WTC11 (cell line): ENCODE results near the gene PEX16. TPM values are rescaled to one million over a fixed set of nuclear protein-coding genes. Genes with fewer than 3 reads are reported as not detected.

Source experiments
- ATAC-seq: fragments of 200-7000 bp; cut with Tn5 transposase; 2 replicates; pipeline ENCODE4 v1.10.0; 2021; ENCODE audit warnings: mild to moderate bottlenecking, moderate library complexity
- CTCF ChIA-PET: fragments of 300-600 bp; sonication (Branson Sonifier 250); formaldehyde crosslinking; loops from one replicate; lab custom pipeline; 2021; ENCODE audit warnings: antibody characterized with exemption; lab: Charles Lee
- POLR2A ChIA-PET: fragments of 350-600 bp; sonication (Branson Sonifier 250); formaldehyde crosslinking; loops from one replicate; lab custom pipeline; 2021; ENCODE audit warnings: antibody characterized with exemption; lab: Charles Lee
- DNase-seq: peaks from one replicate; pipeline ENCODE4 v3.0.0; 2021; ENCODE audit warnings: low spot score
- H3K27ac Mint-ChIP-seq: 2 replicates; pipeline ENCODE4 v1.8.0; 2021; ENCODE audit warnings: mixed read lengths
- H3K27me3 Mint-ChIP-seq: 2 replicates; pipeline ENCODE4 v1.8.0; 2021; ENCODE audit warnings: low read depth, mild to moderate bottlenecking, moderate library complexity, mixed read lengths
- H3K36me3 Mint-ChIP-seq: 2 replicates; pipeline ENCODE4 v1.8.0; 2021; ENCODE audit warnings: mixed read lengths
- H3K4me1 Mint-ChIP-seq: 2 replicates; pipeline ENCODE4 v1.8.0; 2022; ENCODE audit warnings: mixed read lengths
- H3K4me3 Mint-ChIP-seq: 2 replicates; pipeline ENCODE4 v1.8.0; 2021; ENCODE audit warnings: mild to moderate bottlenecking, moderate library complexity, mixed read lengths
- H3K9me3 Mint-ChIP-seq: 2 replicates; pipeline ENCODE4 v1.8.0; 2021; ENCODE audit warnings: mixed read lengths
- AFF4 ChIP-seq: sonication (generic); formaldehyde crosslinking; IDR thresholded peaks from 2 replicates; pipeline ENCODE4 v1.8.1; 2023; ENCODE audit warnings: mild to moderate bottlenecking, missing genetic modification reagents, borderline replicate concordance
- ARID4B ChIP-seq: sonication (generic); formaldehyde crosslinking; IDR thresholded peaks from 2 replicates; pipeline ENCODE4 v1.8.0; 2023; ENCODE audit warnings: missing genetic modification reagents, mild to moderate bottlenecking, borderline replicate concordance
- CDX4 ChIP-seq: fragments of 250-450 bp; sonication (Bioruptor Pico); IDR thresholded peaks from 2 replicates; pipeline ENCODE4 v1.9.0; 2021; ENCODE audit warnings: moderate library complexity, mild to moderate bottlenecking, inconsistent platforms, borderline replicate concordance
- CTCF ChIP-seq: fragments of 200-600 bp; IDR thresholded peaks from 2 replicates; pipeline ENCODE4 v1.8.0; 2022; ENCODE audit warnings: antibody characterized with exemption
- ELF4 ChIP-seq: sonication (generic); formaldehyde crosslinking; IDR thresholded peaks from 2 replicates; pipeline ENCODE4 v1.8.1; 2022; ENCODE audit warnings: low read depth, mild to moderate bottlenecking, moderate library complexity, missing genetic modification reagents
- FOXK1 ChIP-seq: sonication (generic); formaldehyde crosslinking; IDR thresholded peaks from 2 replicates; pipeline ENCODE4 v1.8.0; 2022; ENCODE audit warnings: mild to moderate bottlenecking, moderate library complexity, missing genetic modification reagents
- JUN ChIP-seq: sonication (generic); formaldehyde crosslinking; IDR thresholded peaks from 2 replicates; pipeline ENCODE4 v1.8.0; 2023; ENCODE audit warnings: mild to moderate bottlenecking, missing genetic modification reagents
- MAX ChIP-seq: sonication (generic); formaldehyde crosslinking; IDR thresholded peaks from 2 replicates; pipeline ENCODE4 v1.8.0; 2022; ENCODE audit warnings: mild to moderate bottlenecking, missing genetic modification reagents
- NFYB ChIP-seq: sonication (generic); formaldehyde crosslinking; conservative IDR thresholded peaks from 2 replicates; pipeline ENCODE4 v1.8.0; 2022; ENCODE audit warnings: low read depth, missing genetic modification reagents
- NR2C2 ChIP-seq: sonication (generic); formaldehyde crosslinking; IDR thresholded peaks from 2 replicates; pipeline ENCODE4 v1.8.0; 2022; ENCODE audit warnings: mild to moderate bottlenecking, missing genetic modification reagents
- SMAD4 ChIP-seq: sonication (generic); formaldehyde crosslinking; IDR thresholded peaks from 2 replicates; pipeline ENCODE4 v1.8.0; 2022; ENCODE audit warnings: mild to moderate bottlenecking, missing genetic modification reagents
- TCF7 ChIP-seq: sonication (generic); formaldehyde crosslinking; IDR thresholded peaks from 2 replicates; pipeline ENCODE4 v1.8.0; 2022; ENCODE audit warnings: mild to moderate bottlenecking, low read depth, missing genetic modification reagents, moderate library complexity
- ZBTB21 ChIP-seq: sonication (generic); formaldehyde crosslinking; IDR thresholded peaks from 2 replicates; pipeline ENCODE4 v1.8.1; 2023; ENCODE audit warnings: mild to moderate bottlenecking, missing genetic modification reagents, borderline replicate concordance
- ZNF219 ChIP-seq: sonication (generic); formaldehyde crosslinking; IDR thresholded peaks from 2 replicates; pipeline ENCODE4 v1.8.0; 2023; ENCODE audit warnings: missing genetic modification reagents, mild to moderate bottlenecking, borderline replicate concordance
- ZNF425 ChIP-seq: fragments of 250-450 bp; sonication (Bioruptor Pico); conservative IDR thresholded peaks from 2 replicates; pipeline ENCODE4 v1.9.0; 2021; ENCODE audit warnings: mild to moderate bottlenecking
- ZNF512 ChIP-seq: sonication (generic); formaldehyde crosslinking; IDR thresholded peaks from 2 replicates; pipeline ENCODE4 v1.8.1; 2022; ENCODE audit warnings: missing genetic modification reagents, borderline replicate concordance
- ZNF671 ChIP-seq: fragments of 250-450 bp; sonication (Bioruptor Pico); IDR thresholded peaks from 2 replicates; pipeline ENCODE4 v1.8.0; 2021; ENCODE audit warnings: mild to moderate bottlenecking
- total RNA-seq: library from RNA; stranded (reverse); gene quantifications from 3 replicates; pipeline ENCODE4 v1.2.3, GENCODE V29; 2021
- TF ChIP-seq, protein P1 (sequence below): sonication (generic); formaldehyde crosslinking; IDR thresholded peaks from 2 replicates; pipeline ENCODE4 v1.8.0; 2023; ENCODE audit warnings: missing genetic modification reagents

PEX16 gene
- total RNA-seq, 1 experiment from 2014 or later = 39.3 TPM

GRCh38 chr11:45899086-45899447, 18.6 kb downstream of the PEX16 start:
- ChIA-PET POLR2A (interaction anchor here (0.8 to 1.2 kb wide), 3 partner anchors 18 to 23 kb away, joined by 3 to 6 read pairs (median 6); partner anchors contain the start of genes LARGE2 and PEX16), CTCF (interaction anchor here (1.0 to 4.3 kb wide), 10 partner anchors 11 to 108 kb away, joined by 3 to 33 read pairs (median 3); partner anchors contain the start of genes LARGE2 and PEX16)
- H3K4me3 Mint-ChIP-seq = peak overlapping the region; percentile 61
- TF ChIP-seq ZNF219 (CRISPR knock-in tag) = no peak
- TF ChIP-seq ELF4 (CRISPR knock-in tag) = no peak
- TF ChIP-seq CDX4 (CRISPR knock-in tag) = no peak
- TF ChIP-seq NFYB (CRISPR knock-in tag) = no peak
- TF ChIP-seq CTCF = no peak
- TF ChIP-seq ZNF512 (CRISPR knock-in tag) = no peak
- TF ChIP-seq SMAD4 (CRISPR knock-in tag) = no peak
- no peak for TF ChIP-seq NR2C2
- no peak for TF ChIP-seq MAX (CRISPR knock-in tag)
- no peak for TF ChIP-seq FOXK1 (CRISPR knock-in tag)
- TF ChIP-seq TCF7 (CRISPR knock-in tag) = no peak
- H3K27me3 Mint-ChIP-seq = peaks cover 6% of the 10 kb centered on the region
- no peaks in the 10 kb centered on the region for H3K36me3 Mint-ChIP-seq
- H3K4me1 Mint-ChIP-seq = peaks cover 23% of the 10 kb centered on the region
- H3K9me3 Mint-ChIP-seq = no peaks in the 10 kb centered on the region
- no peak for DNase-seq
- no peak overlapping the region for H3K27ac Mint-ChIP-seq
- ATAC-seq = no peak

DNA sequence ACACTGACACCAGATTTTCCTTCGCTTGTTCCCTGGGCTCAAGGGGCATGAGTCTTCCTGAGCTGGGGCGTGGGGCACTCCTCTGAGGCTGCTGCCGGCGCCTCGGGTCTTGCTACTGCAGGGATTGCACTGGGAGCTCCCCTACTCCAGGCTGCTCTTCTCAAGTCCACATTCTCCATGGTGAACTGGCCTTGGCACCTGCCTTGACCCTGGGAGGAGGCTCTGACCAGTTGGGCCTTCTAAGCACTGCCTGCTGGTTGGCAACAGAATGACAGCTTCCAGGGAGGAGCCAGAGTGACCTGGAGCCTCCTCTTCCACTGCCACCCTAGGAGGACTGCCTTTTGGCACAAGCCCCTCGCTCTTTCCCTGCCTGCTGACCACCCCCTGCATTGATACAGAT, 20.1 kb downstream of the PEX16 start:
- ATAC-seq = no peak
- Mint-ChIP-seq H3K9me3 (no peaks in the 10 kb centered on the region), H3K27ac (no peak overlapping the region), H3K36me3 (no peaks in the 10 kb centered on the region), H3K4me1 (peaks cover 33% of the 10 kb centered on the region), H3K27me3 (peaks cover 6% of the 10 kb centered on the region), H3K4me3 (no peak overlapping the region)
- ChIA-PET POLR2A (interaction anchor here (1.1 to 2.1 kb wide), 2 partner anchors 21 to 24 kb away, joined by 5 to 8 read pairs; partner anchors contain the start of genes LARGE2 and PEX16), CTCF (interaction anchor here (0.7 to 4.3 kb wide), 8 partner anchors 11 to 109 kb away, joined by 3 to 33 read pairs (median 6); partner anchors contain the start of gene LARGE2)
- no peak for DNase-seq
- TF ChIP-seq JUN (CRISPR knock-in tag) (no peak), MAX (CRISPR knock-in tag) (no peak), AFF4 (CRISPR knock-in tag) (no peak), ZBTB21 (no peak), ZNF425 (CRISPR knock-in tag) (no peak), ARID4B (CRISPR knock-in tag) (no peak), ZNF671 (CRISPR knock-in tag) (no peak)
- TF ChIP-seq, protein P1, sequence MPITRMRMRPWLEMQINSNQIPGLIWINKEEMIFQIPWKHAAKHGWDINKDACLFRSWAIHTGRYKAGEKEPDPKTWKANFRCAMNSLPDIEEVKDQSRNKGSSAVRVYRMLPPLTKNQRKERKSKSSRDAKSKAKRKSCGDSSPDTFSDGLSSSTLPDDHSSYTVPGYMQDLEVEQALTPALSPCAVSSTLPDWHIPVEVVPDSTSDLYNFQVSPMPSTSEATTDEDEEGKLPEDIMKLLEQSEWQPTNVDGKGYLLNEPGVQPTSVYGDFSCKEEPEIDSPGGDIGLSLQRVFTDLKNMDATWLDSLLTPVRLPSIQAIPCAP = no peak
